Neural crest cell (in vitro differentiated cells): ENCODE data around the gene PMP22. TPM values are rescaled to one million over a fixed set of nuclear protein-coding genes. Genes with fewer than 3 reads are reported as not detected.

Source experiments
- DNase-seq: peaks from one replicate; pipeline ENCODE4 v3.0.0; 2021; ENCODE audit warnings: low read depth, mixed read lengths, low spot score
- H3K27ac Mint-ChIP-seq: one replicate; pipeline ENCODE4 v1.8.0; 2021; ENCODE audit warnings: mild to moderate bottlenecking, mixed read lengths; ENCODE audit not compliant: unreplicated experiment
- H3K27me3 Mint-ChIP-seq: 2 replicates; pipeline ENCODE4 v1.8.0; 2021; ENCODE audit warnings: low read depth, mild to moderate bottlenecking, mixed read lengths
- H3K36me3 Mint-ChIP-seq: 2 replicates; pipeline ENCODE4 v1.8.0; 2021; ENCODE audit warnings: low read depth, mild to moderate bottlenecking, mixed read lengths
- H3K4me1 Mint-ChIP-seq: 2 replicates; pipeline ENCODE4 v1.8.0; 2021; ENCODE audit warnings: mixed read lengths
- H3K4me3 Mint-ChIP-seq: one replicate; pipeline ENCODE4 v1.8.0; 2021; ENCODE audit warnings: mild to moderate bottlenecking, mixed read lengths
- H3K9me3 Mint-ChIP-seq: 2 replicates; pipeline ENCODE4 v1.8.0; 2021; ENCODE audit warnings: mixed read lengths
- total RNA-seq: library from RNA; stranded (reverse); gene quantifications from 2 replicates; pipeline ENCODE4 v1.2.1, GENCODE V29; 2021
- TF ChIP-seq, protein P1 (sequence below): fragments of 200-600 bp; sonication (generic); conservative IDR thresholded peaks from 2 replicates; pipeline ENCODE4 v1.5.0; 2021; ENCODE audit warnings: antibody characterized with exemption, mild to moderate bottlenecking

Gene PMP22
- total RNA-seq, 1 donor from 2014 or later: 14.9 TPM

DNA sequence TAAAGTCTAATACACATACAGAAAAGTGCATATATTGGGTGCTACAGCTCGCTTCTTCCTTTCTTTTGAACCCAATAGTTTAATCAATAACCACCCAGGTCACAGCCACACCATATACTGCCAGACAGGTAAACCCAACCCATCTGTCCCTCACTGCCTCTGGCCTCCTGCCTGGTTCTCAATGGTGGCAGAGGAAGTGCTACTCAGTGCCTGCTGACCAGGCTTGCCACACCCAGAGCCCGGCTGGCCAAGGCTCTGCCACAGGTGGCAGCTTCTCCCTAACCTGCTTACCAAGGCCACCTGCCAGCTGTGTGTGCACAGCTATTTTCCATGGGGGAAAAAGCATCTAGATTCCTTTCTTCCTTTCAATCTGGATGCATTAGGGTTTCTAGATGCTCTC lies 584 bp downstream of the PMP22 start:
- TF ChIP-seq, protein P1, sequence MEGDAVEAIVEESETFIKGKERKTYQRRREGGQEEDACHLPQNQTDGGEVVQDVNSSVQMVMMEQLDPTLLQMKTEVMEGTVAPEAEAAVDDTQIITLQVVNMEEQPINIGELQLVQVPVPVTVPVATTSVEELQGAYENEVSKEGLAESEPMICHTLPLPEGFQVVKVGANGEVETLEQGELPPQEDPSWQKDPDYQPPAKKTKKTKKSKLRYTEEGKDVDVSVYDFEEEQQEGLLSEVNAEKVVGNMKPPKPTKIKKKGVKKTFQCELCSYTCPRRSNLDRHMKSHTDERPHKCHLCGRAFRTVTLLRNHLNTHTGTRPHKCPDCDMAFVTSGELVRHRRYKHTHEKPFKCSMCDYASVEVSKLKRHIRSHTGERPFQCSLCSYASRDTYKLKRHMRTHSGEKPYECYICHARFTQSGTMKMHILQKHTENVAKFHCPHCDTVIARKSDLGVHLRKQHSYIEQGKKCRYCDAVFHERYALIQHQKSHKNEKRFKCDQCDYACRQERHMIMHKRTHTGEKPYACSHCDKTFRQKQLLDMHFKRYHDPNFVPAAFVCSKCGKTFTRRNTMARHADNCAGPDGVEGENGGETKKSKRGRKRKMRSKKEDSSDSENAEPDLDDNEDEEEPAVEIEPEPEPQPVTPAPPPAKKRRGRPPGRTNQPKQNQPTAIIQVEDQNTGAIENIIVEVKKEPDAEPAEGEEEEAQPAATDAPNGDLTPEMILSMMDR: no peak
- H3K4me3 Mint-ChIP-seq: peak overlapping the region; percentile 18
- no peaks in the 10 kb centered on the region for H3K36me3 Mint-ChIP-seq
- H3K27ac Mint-ChIP-seq: no peak overlapping the region
- peaks cover 78% of the 10 kb centered on the region for H3K27me3 Mint-ChIP-seq
- H3K4me1 Mint-ChIP-seq: peaks cover 34% of the 10 kb centered on the region
- DNase-seq: no peak
- H3K9me3 Mint-ChIP-seq: no peaks in the 10 kb centered on the region

DNA sequence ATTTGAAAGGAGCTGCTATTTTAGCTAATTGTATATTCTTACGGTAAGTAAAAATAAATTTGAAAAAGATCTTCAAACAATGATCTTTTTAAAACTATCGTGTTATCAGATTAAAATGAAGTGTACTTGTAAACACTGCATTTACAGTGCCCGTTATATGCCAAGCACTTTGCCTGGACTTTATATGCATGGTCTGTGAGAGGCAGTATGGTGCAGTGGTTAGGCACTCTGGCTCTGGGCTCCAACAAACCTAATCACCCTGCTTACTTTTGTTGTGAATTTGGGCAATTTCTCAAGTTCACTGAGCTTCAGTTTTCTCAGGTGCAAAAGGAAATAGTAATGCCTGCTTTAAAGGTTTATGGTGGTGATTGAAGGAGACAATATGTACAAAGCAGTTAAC lies 1.4 kb downstream of the PMP22 start:
- TF ChIP-seq, protein P1: no peak
- peak overlapping the region; percentile 92 for H3K4me3 Mint-ChIP-seq
- H3K27me3 Mint-ChIP-seq: peaks cover 84% of the 10 kb centered on the region
- H3K27ac Mint-ChIP-seq: no peak overlapping the region
- H3K4me1 Mint-ChIP-seq: peaks cover 30% of the 10 kb centered on the region
- no peaks in the 10 kb centered on the region for H3K9me3 Mint-ChIP-seq
- no peak for DNase-seq
- H3K36me3 Mint-ChIP-seq: no peaks in the 10 kb centered on the region

DNA sequence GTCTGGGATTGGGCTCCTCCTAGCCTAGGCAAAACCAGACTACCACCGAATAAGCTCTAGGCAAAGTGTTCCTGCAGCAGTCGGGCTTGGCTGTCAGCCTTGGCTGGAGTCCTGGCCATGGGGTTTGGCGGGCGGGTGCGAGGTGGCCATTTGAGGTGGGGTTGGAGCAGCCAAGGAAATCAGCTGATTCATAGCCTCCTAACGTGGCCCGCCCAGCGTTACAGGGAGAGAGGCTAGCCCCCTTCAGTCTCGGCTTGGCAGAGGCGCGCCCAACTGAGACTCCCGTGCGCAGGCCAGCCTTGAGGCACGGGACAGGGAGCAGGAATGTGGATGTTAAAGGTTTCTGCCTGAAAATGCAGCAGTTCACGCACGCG lies 1.9 kb downstream of the PMP22 start:
- Mint-ChIP-seq H3K9me3 (no peaks in the 10 kb centered on the region), H3K27ac (no peak overlapping the region), H3K4me3 (peak overlapping the region; percentile 92), H3K4me1 (peaks cover 30% of the 10 kb centered on the region), H3K36me3 (no peaks in the 10 kb centered on the region), H3K27me3 (peaks cover 87% of the 10 kb centered on the region)
- no peak for DNase-seq
- TF ChIP-seq, protein P1: no peak

DNA sequence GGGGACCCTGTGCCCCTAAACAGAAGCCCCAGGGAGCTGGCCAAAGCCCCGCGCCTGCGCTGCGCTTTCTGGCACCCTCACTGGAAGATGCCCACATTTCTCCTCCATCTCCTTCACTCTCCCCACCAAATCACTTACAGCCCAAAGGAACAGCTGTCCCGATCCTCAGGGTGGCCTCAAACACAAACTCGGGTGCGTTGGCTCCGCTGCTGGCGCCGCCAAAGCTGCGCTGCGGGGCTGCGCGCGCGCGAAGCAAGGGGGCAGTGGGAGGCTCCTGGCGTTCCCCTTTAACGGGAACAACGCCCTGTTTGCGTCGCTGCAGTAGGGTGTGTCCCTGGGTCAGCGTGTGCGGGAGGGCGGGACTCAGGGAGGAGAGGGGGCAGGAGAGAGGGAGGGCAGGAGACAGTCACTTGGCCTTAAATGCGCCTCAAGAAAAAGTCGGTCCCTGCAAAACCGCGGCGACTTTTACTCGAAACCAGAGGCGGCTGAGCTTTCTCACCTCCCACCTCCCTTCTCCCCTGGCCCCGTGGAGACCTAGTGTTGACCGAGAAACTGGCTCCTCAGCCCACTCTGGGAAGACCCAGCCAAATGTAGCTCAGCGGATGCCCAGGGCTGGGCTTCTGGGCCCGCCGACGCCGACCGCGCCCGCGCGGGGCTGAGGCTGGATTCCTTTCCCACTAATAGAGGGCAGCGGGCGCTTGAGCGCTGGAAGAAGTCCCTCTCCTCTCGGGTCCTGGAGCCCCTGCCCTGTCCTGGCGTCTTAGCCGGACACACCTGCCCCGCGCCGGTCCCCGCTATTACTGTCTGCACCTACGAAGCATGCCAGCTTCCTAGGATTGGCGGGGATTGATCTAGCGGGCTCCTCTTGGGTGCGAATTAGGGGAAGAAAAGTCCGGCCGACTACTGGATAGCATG lies 2.6 kb downstream of the PMP22 start:
- peak overlapping the region; percentile 92 for H3K4me3 Mint-ChIP-seq
- no peak overlapping the region for H3K27ac Mint-ChIP-seq
- peaks cover 83% of the 10 kb centered on the region for H3K27me3 Mint-ChIP-seq
- no peaks in the 10 kb centered on the region for H3K36me3 Mint-ChIP-seq
- H3K4me1 Mint-ChIP-seq: peaks cover 35% of the 10 kb centered on the region
- TF ChIP-seq, protein P1: no peak
- no peaks in the 10 kb centered on the region for H3K9me3 Mint-ChIP-seq
- peak; percentile 27 for DNase-seq

DNA sequence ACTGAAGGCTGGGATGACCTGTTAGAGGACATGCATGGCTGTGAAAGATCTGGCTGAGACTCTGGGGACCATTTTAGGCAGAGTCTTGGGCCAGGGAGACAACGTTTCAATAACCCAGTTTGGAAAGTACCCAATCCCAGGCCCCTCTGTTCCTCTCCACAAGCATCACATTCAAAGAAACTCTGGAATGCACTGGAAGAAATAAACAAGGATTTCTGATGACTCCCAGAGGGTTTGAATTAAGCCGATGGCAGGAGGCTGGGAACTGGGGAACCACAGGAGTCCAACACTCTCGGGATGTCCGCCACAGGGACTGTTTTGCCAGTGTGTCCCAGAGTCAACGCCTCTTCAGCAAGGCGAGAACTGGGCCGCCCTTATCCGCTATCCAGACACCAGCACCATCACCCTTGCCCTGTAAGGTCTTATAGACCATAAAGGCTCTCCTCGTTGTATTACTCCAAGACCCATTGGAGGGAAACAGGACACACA lies 3.3 kb downstream of the PMP22 start:
- no peak overlapping the region for H3K27ac Mint-ChIP-seq
- H3K27me3 Mint-ChIP-seq: peaks cover 79% of the 10 kb centered on the region
- TF ChIP-seq, protein P1: no peak
- peak overlapping the region; percentile 92 for H3K4me3 Mint-ChIP-seq
- no peaks in the 10 kb centered on the region for H3K9me3 Mint-ChIP-seq
- no peak for DNase-seq
- peaks cover 40% of the 10 kb centered on the region for H3K4me1 Mint-ChIP-seq
- no peaks in the 10 kb centered on the region for H3K36me3 Mint-ChIP-seq
